Activated CD4-positive, alpha-beta T cell treated with anti-CD3 and anti-CD28 coated beads, Interleukin-2, Interleukin-4, amounts not matched to agents 100 ng/mL and 50 ng/mL, durations not matched to agents 16 hours and 8 hours (primary cell): ENCODE measurements around the gene CHERP.
"Not testable (repeated sequence)": the region's sequence is repeated elsewhere in the genome, so short reads cannot be mapped to it uniquely, and the experiment has no call there.

Source experiments
- DNase-seq: peaks from one replicate; pipeline ENCODE4 v3.0.0-alpha.2; 2020; ENCODE audit warnings: low spot score

CHERP gene

DNA sequence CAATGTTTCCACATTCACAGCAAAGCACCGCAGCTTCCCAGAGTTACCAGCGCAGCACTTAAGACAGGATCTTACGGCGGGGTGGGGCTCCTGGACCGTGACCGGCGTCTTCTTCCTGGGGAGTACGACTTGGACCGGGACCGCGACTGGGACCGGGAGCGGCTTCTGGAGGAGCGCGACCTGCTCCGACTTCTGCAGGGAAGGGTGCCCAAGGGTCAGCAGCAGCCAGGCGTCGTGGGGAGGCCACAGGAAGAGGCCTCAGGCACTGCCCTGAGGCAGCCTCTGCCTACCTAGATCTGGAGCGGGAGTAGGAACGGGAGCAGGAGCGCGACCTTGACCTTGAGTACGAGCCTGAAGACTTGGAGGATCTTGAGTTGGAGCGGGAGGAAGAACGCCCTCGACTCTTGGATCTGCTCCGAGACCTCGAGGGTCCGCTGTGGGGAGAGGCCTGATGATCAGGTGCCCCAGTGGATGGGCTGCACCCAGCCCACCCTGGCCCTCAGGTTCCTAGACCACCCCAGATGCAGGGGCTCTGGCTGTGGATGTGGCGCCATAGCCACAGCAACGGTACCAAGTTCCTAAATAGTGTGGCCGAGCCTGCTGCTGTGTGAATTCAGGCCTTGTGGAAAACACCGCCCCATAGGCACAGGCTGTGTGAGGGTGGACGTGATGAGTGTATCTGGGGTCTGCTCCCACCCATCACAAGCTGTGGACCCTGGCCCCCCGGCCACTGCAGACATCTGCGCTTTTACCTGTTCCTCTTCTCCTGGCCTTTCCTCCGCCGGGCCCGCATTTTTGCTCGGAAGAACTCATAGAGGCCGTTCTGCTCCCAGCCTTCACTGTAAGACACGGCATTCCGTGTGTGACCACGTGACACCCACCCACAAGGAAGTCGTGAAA lies 21.9 kb downstream of the CHERP start:
- no peak for DNase-seq

DNA sequence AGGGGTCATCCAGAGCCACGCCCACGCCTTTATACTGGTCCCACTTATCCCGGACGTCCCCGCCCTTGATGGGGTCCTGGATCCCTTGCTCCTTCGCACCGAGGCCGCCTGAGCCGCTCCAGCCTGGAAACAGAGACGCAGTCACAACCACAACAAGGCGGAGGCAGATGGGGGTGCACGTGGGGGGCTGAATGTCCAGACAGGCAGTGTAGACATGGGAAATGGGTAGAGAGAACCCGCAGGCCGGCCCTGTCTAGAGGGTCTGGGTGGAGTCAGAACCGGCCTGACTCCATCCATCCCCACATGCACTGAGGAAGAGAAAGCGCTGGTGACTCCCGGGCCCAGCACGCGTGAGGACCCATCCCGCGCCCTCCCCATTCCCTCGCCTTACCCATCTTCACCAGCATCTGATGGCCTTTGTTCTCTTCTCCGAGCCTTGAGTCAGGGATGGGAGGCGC lies 23.0 kb downstream of the CHERP start:
- DNase-seq = no peak

DNA sequence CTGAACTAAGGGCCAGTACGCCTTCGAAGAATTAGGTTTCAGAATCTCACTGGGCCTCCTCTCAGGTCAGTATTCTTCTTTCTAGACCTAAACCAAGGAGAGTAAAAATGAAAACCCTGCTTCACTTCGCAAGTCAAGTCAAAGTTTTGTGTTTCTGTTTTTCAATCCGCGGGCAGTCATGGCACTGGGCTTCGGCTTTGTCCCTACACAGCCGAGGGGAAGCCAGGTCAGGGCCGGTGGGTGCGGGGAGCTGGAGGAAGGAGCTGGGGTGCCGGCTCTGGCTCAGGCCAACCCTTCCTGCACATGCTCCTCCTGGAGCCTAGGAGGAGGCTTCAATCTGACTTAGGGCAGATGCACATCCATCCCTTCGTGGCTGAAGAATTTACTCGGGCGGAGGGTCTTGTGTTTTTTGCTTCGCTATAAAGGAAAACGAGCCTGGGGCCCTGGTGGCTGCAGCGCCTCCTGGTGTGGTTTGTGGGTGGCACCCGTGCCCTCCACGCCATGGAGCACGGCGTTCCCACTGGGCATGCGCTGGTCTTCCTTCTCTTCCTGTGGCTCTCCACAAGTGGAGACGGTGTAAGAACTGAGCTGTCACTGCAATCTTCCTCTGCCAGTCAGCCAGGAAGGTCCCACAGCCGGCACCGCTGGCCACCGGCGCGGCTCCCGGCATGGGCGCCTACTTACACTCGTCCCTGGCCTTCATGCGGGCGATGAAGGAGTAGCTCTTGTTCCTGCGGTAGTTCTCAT lies 23.6 kb downstream of the CHERP start:
- DNase-seq = no peak

DNA sequence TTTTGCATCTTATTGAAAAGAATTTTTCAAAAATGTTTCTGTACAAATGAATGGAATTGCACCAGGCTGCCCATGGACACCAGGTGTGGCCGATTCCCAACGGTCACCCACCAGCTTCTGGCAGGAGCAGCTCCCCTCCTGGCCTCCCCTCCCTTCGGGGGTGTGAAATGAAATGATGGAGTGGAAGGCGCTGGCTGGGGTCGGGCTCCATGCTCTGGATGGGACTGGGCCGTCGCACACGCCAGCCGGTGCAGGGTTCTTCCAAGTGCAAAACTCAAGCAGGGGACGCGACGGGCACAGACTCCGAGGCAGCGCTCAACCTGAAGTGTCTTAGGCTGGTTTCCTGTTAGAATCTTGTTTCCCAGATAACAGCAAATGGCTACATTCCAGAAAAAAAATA lies 24.2 kb downstream of the CHERP start:
- DNase-seq = no peak

GRCh38 chr19:16516923-16517610 lies 25.2 kb downstream of the CHERP start:
- no peak for DNase-seq

GRCh38 chr19:16516381-16516780 lies 25.9 kb downstream of the CHERP start:
- DNase-seq = no peak

- DNase-seq = no peak
These were observed 27.7 kb downstream of the CHERP start for GRCh38 chr19:16514383-16515019.

DNA sequence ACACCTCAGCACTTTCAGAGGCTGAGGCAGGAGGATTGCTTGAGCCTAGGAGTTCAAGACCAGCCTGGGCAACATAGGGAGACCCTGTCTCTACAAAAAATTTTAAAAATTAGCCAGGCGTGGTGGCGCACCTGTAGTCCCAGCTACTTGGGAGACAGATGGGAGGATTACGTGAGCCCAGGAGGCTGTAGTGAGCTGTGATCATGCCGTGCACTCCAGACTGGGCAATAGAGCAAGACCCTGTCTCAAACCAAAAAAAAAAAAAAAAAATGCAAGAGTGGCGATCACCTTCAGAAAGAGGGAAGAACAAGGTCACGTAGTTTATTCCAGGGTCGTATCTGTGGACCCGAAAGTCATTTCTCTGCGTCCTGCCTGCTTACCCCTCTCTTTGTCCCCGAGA lies 29.6 kb downstream of the CHERP start:
- DNase-seq = not testable (repeated sequence)

DNA sequence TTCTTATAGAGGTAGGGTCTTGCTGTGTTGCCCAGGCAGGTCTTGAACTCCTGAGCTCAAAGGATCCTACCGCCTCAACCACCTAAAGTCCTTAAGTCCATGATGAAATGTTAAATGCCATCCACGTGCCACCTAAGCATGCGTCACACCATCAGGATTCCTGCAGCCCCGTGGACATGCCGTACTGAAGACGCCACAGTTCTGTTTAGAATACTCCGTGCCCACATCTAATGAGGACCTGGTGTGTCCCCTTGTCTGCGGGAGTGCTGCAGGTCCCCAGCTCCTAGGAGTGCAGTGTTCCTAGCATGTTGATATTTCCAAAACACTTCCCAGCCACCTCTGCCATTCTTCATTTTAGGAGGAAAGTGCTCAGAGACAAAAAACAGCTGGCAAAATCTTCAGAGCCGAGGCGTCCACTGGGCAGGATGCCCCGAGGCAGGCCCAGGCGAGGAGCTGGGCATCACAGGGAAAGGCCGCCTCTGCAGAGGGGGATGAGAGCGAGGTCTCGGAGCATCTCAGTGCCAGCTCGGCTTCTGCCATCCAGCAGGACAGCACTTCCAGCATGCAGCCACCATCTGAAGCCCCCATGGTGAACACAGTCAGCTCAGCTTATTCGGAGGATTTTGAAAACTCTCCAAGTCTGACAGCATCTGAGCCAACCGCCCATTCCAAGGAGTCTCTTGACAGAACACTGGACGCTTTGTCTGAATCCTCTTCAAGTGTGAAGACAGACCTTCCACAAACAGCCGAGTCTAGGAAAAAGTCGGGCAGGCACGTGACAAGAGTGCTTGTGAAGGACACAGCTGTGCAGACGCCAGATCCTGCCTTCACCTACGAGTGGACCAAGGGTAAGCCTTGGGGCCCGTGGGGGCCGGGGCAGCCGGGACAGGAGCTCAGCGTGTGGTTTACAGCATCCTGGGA lies 32.8 kb downstream of the CHERP start:
- no peak for DNase-seq

DNA sequence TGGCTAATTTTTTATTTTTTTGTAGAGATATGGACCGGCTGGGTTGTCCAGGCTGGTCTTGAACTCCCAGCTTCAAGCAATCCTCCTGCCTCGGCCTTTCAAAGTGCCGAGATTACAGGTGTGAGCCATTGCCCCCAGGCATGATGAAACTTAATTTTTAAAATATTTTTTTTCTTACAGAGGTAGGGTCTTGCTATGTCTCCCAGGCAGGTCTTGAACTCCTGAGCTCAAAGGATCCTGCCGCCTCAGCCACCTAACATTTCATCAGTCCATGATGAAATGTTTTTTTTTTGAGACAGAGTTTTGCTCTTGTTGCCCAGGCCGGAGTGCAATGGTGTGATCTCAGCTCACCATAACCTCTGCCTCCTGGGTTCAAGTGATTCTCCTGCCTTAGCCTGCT lies 33.7 kb downstream of the CHERP start:
- no peak for DNase-seq

GRCh38 chr19:16506961-16507360 lies 35.3 kb downstream of the CHERP start:
- DNase-seq = no peak

DNA sequence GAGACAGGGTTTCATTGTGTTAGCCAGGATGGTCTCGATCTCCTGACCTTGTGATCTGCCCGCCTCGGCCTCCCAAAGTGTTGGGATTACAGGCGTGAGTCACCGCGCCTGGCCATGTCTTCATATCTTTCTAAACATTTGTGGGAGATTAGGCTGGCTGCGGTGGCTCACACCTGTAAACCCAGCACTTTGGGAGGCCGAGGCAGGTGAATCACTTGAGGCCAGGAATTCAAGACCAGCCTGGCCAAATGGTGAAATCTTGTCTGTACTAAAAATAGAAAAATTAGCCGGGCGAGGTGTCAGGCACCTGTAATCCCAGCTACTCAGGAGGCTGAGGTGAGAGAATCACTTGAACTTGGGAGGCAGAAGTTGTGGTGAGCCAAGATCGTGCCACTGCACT lies 36.1 kb downstream of the CHERP start:
- not testable (repeated sequence) for DNase-seq

- DNase-seq = no peak
These were observed 38.0 kb downstream of the CHERP start for GRCh38 chr19:16504271-16504670.

- DNase-seq = no peak
These were observed 44.4 kb downstream of the CHERP start for GRCh38 chr19:16497837-16498236.

GRCh38 chr19:16497042-16497441 lies 45.2 kb downstream of the CHERP start:
- no peak for DNase-seq

DNA sequence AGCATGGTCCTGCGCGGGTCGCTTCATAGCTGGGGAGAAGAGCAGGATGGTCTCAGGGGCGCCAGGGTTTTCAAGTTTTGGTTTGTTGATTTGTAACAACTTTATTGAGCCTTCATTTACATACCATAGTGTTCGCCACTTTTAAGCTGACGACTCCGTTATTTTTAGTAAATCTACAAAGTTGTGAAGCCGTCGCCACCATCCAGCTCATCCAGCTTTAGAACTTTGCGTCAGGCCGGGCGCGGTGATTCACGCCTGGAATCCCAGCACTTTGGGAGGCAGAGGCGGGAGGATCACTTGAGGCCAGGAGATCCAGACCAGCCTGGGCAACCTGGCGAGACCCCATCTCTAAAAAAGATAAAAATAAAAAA lies 45.6 kb downstream of the CHERP start:
- DNase-seq = no peak

DNA sequence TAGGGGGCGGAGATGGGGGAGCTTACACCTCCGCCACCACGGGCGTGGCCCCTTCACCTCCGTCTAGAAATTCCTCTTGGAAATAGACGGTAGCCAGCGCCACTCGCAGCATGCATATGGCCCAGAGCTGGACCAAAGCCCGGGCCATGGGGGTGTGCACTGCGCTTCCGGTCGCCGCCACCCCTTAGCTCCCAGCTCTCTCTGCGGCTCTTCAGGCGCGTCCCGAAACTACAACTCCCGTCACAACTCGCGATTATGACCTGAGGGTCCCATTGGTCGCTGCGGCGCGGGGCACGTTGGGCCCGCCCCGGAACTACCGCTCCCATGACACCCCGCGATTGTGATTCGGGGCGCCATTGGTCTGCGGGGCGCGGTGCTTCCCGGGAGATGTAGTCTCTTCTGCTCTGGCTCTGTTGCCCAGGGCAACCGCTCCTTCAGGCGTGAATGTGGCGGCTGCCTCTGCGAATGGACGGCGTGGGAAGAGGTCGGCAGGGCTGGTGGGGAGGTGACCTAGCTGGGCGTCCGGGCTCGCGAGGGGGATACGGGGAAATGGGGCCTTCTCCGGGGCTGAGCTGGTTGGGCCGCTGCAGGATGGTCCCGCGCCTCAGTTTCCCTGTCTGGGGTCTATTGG lies 46.1 kb downstream of the CHERP start, which contains the start of the genes C19orf44 and CALR3:
Gene C19orf44 (plus strand): TSS at position 413 of the 631 bp plus-strand sequence. CDS start 4,399 bp downstream, outside the sequence.
Gene CALR3 (minus strand): TSS at position 186 of the 631 bp plus-strand sequence. CDS start 38 bp downstream, at position 148.
- peak; percentile 99 for DNase-seq

GRCh38 chr19:16486476-16486875 lies 55.8 kb downstream of the CHERP start:
- DNase-seq = not testable (repeated sequence)

DNA sequence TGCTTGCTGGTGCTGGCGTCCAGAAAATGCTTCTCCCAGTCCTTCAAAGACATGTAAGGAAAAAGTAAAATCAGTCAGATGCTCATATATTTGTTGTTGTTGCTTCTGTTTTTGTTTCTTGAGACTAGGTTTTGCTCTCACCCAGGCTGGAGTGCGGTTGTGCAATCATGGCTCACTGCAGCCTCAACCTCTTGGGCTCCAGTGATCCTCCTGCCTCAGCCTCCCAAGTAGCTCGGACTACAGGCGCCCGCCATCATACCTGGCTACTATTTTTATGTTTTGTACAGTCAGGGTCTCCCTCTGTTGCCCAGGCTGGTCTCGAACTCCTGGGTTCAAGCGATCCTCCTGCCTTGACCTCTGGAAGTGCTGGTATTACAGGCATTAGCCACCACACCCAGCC lies 59.5 kb downstream of the CHERP start:
- DNase-seq = no peak

DNA sequence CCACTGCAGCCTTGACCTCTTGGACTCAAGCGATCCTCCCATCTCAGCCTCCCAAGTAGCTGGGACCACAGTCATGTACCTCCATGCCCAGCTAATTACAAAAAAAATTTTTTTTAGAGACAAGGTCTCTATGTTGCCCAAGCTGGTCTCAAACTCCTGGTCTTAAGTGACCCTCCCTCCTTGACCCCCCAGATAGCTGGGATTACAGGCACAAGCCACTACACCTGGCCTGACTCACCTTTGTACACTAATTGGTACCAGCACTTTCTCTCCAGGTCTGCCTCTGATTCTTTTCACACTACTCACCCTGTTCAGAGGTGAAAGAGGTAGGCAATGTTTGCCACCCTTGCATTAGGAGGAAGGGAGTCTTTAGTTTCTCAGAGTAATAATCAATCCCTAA lies 64.9 kb downstream of the CHERP start:
- DNase-seq = no peak
